OCI-LY3 (cell line): ENCODE results near the gene ACTR1A.

ENCODE experiments used
- CTCF ChIP-seq: fragments of 200-600, 300-600 bp; sonication (generic); IDR thresholded peaks from 2 replicates; pipeline ENCODE4 v1.5.1; 2014; ENCODE audit warnings: antibody characterized with exemption, low read length, low read depth
- EZH2phosphoT487 ChIP-seq: fragments of 200-600 bp; shearing (Covaris generic); IDR thresholded peaks from 2 replicates; pipeline ENCODE4 v1.6.1; 2018; ENCODE audit warnings: antibody characterized with exemption, mixed run types, low read depth

DNA sequence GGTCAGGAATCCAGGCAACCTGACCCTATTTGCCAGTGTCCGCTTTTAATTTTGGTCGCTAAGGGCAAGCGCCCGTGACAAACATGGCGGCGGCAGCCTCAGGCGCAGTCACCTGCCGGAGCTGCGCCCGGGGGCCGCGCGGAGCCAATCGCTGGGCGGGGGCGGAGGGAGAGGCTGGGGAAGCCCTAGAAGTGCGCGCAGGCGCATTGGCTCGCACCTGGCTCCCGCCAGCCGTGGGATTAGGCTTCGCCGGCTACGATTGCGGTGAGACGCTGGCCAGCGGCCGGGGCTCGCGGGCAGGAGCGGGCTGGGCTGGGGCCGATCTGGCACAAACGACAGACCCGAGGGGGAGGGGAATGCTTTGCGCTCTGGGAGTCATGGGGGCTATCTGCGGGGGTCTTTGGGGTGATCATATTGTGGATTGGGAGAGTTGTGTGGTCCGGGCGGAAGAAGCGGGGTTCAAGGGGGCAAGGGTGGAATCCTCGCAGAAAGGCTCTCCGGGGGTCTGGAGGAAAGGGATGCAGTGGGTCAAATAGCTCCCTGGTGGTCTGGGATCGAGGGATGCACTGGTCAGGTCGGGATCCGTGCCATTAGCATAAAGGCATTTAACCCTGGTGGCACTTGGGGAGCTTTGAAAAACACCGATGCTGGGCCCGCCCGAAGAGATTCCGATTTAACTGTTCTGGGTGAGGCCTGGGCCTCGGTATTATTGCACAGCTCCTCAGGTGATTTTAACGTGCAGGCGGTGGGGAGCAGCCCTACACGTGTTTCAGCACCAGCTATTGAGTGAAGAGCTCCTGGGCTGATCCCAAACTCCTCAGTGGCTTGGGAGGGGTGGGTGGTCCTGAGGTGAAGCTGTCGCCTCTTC lies 41.1 kb downstream of the ACTR1A start:
- TF ChIP-seq CTCF (no peak), EZH2phosphoT487 (no peak)
